ENCODE measurements around the gene MSX2. TPM values are rescaled to one million over a fixed set of nuclear protein-coding genes. Genes with fewer than 3 reads are reported as not detected.

MSX2 gene
- total and polyA plus RNA-seq, 7 donors: 0.90 to 3.6 (median 1.6) TPM

DNA sequence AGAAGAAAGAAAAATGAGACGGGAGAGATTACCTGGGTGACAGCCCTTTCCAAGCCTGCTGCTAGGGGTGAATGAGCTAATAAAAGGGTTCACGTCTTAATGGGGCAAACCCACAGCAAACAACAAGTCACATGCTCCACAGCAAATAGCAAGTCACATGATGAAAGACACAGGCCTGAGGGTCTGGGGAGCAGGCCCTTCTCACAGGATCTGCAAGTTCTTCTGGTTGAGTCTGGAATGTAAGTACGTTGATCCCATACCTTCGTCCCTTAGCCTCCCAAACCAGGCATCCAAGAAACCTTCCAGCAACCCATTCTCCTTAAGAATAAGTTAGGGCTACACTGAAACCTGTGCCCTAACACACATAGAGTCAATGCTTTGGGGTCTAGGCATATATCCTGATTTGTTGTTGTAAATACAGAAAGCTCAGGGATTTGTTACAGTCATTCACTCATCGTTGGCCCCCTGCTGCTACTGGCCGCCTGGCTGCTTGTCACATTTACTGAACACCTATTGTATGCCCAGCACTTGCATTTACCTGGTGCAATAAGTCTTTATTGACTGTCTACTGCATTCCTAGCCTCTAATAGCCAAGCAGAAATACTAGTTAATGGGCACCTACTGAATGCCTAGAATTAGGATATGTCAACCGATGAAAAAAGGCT is 43.3 kb upstream of the MSX2 start:
- intact Hi-C loops (cut with DNase I): no loop called here
- 75 to 81% (median 79%) methylated on average over 7 of the region's 7 CpGs for WGBS, 3 donors
- H3K4me3 ChIP-seq: no peak overlapping the region
- H3K36me3 ChIP-seq (ENCODE audit: insufficient read depth in 1 of 2, low read depth in 1 of 2): no peaks in the 10 kb centered on the region
- no peaks in the 10 kb centered on the region for H3K9me3 ChIP-seq
- peaks cover 0 to 2% (median 0%) of the 10 kb centered on the region in 3 donors for H3K27me3 ChIP-seq (ENCODE audit: insufficient read depth in 3 of 3, low read length in 2 of 3)
- DNase-seq (no peak), ATAC-seq (no peak)
- H3K27ac ChIP-seq: no peak overlapping the region
- TF ChIP-seq CTCF (IDR thresholded peaks at IDR 0.05): no peak
- no peaks in the 10 kb centered on the region for H3K4me1 ChIP-seq

DNA sequence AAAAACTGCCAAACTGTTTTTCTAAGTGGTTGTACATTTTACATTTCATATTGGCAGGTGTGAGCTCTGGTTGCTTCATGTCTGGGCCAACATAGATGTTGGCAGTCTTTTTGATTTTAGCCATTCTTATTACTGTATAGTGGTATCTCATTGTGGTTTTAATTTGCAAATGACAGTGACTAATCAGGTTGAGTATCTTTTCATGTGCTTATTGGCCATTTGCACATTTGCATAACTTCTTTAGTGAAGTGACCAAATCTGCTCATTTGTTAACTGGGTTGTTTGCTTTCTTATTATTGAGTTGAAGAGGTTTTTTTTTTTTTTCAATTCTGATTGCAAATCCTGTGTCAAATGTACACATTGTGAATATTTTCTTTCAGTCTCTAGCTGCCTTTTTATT is 36.9 kb upstream of the MSX2 start:
- Histone ChIP-seq H3K27ac (no peak overlapping the region), H3K27me3 (ENCODE audit: insufficient read depth in 3 of 3, low read length in 2 of 3) (peaks cover 4 to 53% (median 21%) of the 10 kb centered on the region in 3 donors), H3K4me1 (no peaks in the 10 kb centered on the region), H3K9me3 (no peaks in the 10 kb centered on the region), H3K4me3 (no peak overlapping the region), H3K36me3 (ENCODE audit: insufficient read depth in 1 of 2, low read depth in 1 of 2) (no peaks in the 10 kb centered on the region)
- TF ChIP-seq CTCF (IDR thresholded peaks at IDR 0.05): no peak
- ATAC-seq: no peak
- intact Hi-C loops (cut with DNase I): no loop called here
- no peak for DNase-seq

DNA sequence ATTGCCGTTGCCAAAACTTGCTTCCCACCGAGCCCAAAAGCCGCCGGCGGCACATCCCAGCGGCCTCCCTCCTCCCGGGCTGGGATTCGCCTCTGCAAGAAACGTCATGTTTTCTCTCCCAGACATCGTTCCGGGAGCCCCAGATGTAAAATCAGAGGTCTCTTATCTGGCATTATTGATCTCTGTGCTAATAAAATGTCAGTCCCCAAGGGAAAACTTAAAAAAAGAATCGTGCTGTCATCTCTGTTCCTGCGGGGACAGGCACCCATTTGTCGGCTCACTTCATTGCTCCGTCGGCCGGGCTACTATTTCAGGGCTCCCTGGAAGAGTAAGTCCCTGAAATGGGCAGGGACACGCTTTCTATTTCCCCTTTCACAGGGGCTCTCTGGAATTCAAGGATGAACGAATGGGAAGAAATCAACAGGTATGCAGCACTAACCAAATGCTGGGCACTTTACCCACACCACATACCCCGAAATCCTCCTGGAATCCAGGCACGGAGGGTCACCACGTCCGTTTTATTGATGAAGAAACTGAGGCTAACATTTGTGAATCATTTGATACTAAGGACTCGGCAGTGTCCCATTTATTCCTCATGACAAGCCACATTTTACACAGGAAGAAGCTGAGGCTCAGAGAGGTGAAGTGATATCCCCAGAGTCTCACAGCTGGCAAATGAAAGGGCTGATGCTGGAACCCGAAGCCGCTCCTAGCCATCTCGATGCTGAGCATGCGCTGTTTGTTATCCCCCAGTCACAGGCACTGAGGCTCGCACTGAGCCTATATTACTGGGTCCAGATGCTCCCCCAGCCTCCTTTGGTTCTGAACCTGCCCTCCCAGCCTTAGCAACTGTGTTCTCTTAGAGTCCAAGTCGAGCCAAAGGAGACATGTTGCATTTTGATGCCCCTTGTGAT is 35.7 kb upstream of the MSX2 start:
- WGBS, 3 donors: 4 to 7% (median 5%) methylated on average over 30 of the region's 30 CpGs
- peaks cover 5 to 62% (median 21%) of the 10 kb centered on the region in 3 donors for H3K27me3 ChIP-seq (ENCODE audit: insufficient read depth in 3 of 3, low read length in 2 of 3)
- H3K9me3 ChIP-seq: no peaks in the 10 kb centered on the region
- intact Hi-C loops (cut with DNase I): no loop called here
- no peak for TF ChIP-seq CTCF (IDR thresholded peaks at IDR 0.05)
- no peaks in the 10 kb centered on the region for H3K36me3 ChIP-seq (ENCODE audit: insufficient read depth in 1 of 2, low read depth in 1 of 2)
- H3K27ac ChIP-seq: no peak overlapping the region
- DNase-seq (no peak), ATAC-seq (no peak)
- no peak overlapping the region for H3K4me3 ChIP-seq
- H3K4me1 ChIP-seq: no peaks in the 10 kb centered on the region

DNA sequence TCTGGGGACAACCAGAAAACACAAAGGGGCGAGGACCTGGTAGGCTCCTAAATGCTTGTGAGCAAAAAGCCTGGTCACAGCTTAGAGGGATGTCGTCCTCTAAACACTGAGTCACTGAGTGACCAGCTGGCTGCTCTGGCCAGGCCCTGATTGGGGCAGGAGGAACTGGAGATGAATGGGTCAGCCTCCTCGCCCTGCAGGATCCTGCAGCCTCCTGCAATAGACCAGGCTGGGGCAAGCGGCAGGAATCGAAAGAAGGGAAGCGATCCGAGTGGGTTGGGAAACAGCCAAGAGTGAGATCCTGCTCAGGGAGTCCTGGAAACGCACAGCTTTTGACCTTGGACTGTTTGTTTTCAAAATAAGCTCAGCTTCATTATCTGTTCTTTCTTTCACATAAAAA is 34.1 kb upstream of the MSX2 start:
- H3K27me3 ChIP-seq (ENCODE audit: insufficient read depth in 3 of 3, low read length in 2 of 3): peaks cover 10 to 73% (median 23%) of the 10 kb centered on the region in 3 donors
- no peak overlapping the region for H3K4me3 ChIP-seq
- H3K4me1 ChIP-seq: no peaks in the 10 kb centered on the region
- H3K27ac ChIP-seq: no peak overlapping the region
- no peak for ATAC-seq
- 10 to 14% (median 14%) methylated on average over 8 of the region's 8 CpGs for WGBS, 3 donors
- no peaks in the 10 kb centered on the region for H3K9me3 ChIP-seq
- no peak for DNase-seq
- H3K36me3 ChIP-seq (ENCODE audit: insufficient read depth in 1 of 2, low read depth in 1 of 2): no peaks in the 10 kb centered on the region
- no peak for TF ChIP-seq CTCF (IDR thresholded peaks at IDR 0.05)
- intact Hi-C loops (cut with DNase I): no loop called here
